Nucleus accumbens (tissue), 56 donors: ENCODE results near the gene TFCP2.

Experiments used
- DNase-seq, 56 donors: peaks; one replicate each; lab custom pipeline; 2025; lab: John Stamatoyannopoulos, UW

Gene TFCP2

GRCh38 chr12:51051787-51052186, 121.1 kb downstream of the TFCP2 start:
- DNase-seq, result no peak

- DNase-seq, result no peak
These were observed 123.4 kb downstream of the TFCP2 start for GRCh38 chr12:51049525-51049924.

GRCh38 chr12:51048661-51049251, 124.2 kb downstream of the TFCP2 start:
- DNase-seq, result no peak

DNA sequence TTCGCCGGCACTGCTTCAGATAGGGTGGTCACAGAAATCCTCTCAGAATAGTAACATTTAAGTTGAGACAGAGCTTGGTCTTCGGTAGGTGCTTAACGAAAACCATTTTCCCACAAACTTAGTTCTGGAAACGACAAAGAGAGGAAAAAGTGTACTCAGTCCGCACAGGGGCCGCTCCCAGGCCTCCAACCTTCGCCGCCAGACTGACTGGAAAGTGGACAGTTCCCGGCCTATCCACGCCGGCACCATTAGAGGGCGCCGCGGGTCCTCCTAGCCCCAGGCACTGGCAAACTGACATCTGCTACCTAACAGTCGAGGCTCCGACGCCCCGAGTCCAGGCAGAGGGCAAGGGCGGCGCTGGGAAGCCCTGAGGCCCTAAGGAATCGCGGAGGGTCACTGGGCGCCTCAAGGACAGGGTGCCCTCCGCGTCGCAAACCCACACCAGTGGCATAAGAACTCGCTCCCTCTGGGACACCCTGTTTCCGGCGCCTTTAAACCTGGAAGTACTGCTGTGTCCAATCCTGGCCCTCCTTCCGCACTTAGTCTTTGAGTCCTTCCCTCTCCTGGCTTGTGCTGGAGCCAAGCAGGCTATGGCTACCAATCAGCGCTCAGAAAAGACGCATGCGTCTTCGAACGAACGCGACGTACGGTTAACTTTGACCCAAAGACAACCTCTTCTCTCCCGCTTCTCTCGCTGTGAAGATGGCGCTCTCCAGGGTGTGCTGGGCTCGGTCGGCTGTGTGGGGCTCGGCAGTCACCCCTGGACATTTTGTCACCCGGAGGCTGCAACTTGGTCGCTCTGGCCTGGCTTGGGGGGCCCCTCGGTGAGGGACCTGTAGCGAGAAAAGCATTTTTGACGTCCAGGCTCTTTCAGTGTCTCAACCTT, 125.0 kb downstream of the TFCP2 start, which contains the start of gene LETMD1:
Gene LETMD1 (plus strand): TSS at position 673 of the 886 bp plus-strand sequence. CDS start 30 bp downstream, at position 703.
- peak; percentile 75 to 99 (median 96) for DNase-seq
